ENCODE data around the gene PGM1. TPM values are rescaled to one million over a fixed set of nuclear protein-coding genes. Genes with fewer than 3 reads are reported as not detected.

PGM1 gene
- total and polyA plus RNA-seq, 2 of the 13 experiments (the other 11 are each of a cell fraction or from before 2014, with no cell fraction given): 51.6 to 105 TPM

DNA sequence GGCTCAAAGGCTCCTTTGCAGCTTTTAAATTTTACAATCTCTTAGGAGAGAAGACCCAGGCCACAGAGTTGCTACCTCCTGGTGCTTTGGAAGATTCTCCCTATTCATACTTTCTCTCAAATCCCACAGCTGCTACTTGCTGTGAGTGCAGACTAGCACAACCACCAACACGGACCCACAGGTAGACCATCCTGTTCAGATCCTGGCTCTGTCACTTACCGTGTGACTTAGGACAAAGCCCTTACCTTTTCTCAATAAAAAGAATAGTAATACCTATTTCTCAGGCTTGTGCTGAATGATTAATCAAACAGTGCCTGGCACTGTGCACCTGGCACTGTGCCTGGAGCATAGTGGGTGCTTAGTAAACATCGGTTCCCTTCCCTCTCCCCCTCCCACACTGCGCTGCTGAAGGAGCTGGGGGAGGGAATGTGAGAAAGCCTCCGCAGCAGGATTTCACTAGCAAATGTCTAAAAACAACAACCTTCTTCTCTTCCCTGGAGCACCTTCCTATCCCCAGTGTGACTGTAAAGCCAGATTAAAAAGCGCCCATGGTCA lies 81.7 kb downstream of the PGM1 start:
- BruUV-seq (replicated peaks): no TSS peak
- FAIRE-seq (no peak), DNase-seq (ENCODE audit: low spot score) (no peak), ATAC-seq (peak; percentile 65)
- Histone ChIP-seq H3K79me2 (ENCODE audit: insufficient read depth, low read length) (no peaks in the 10 kb centered on the region), H3K4me2 (ENCODE audit: low read depth, low read length) (peak overlapping the region; percentile 52), H3K27ac (ENCODE audit: extremely low read length, insufficient read depth, low read length) (peak overlapping the region; percentile 54), H4K20me1 (ENCODE audit: insufficient read depth, low read length) (no peaks in the 10 kb centered on the region), H3K9ac (ENCODE audit: insufficient read depth, low read depth, low read length) (no peak overlapping the region), H3K27me3 (ENCODE audit: control insufficient read depth in 1 of 2, insufficient read depth in 2 of 2, low read length in 2 of 2) (no peaks in the 10 kb centered on the region), H2AFZ (ENCODE audit: low read length) (peak overlapping the region; percentile 18), H3K36me3 (replicated peaks in 1 of 2; ENCODE audit: control insufficient read depth in 1 of 2, insufficient read depth in 2 of 2, low read length in 2 of 2) (no peaks in the 10 kb centered on the region), H3K9me3 (ENCODE audit: low read length) (no peaks in the 10 kb centered on the region; the same call in 1 of the 2 replicates), H3K4me3 (replicated peaks in 1 of 3; ENCODE audit: insufficient read depth in 1 of 3, low read depth in 2 of 3, low read length in 3 of 3) (0 out of 6 replicates have a peak overlapping the region, but pooled peaks of 1 of the 3 experiments have one; percentile 6), H3K4me1 (ENCODE audit: insufficient read depth, low read length) (peaks cover 38% of the 10 kb centered on the region)
- 70% methylated on average over 4 of the region's 6 CpGs for WGBS (ENCODE audit: low lambda C conversion rate)
- POLR2A ChIA-PET: interaction anchor here (0.9 to 1.9 kb wide), 6 partner anchors 9 to 462 kb away, joined by 3 to 25 read pairs (median 6); no protein-coding TSS in a partner anchor
- CTCF ChIA-PET (ENCODE audit: low intra/inter-chr PET ratio, low total read pairs): interaction anchor here (0.7 to 2.0 kb wide), 3 partner anchors 17 to 463 kb away, joined by 5 to 8 read pairs (median 6); no protein-coding TSS in a partner anchor
- in situ Hi-C loops (cut with HindIII; ENCODE audit: extremely low pct_ligation_motif_present, low pct_unique_long_range_greater_than_20kb): loop anchor here (10.0 to 25.0 kb wide), 2 partner anchors 237 to 460 kb away; no protein-coding TSS in a partner anchor
- intact Hi-C loops (cut with micrococcal nuclease; ENCODE audit: unreplicated experiment): loop anchor here (1.0 to 10.0 kb wide), 5 partner anchors 17 to 570 kb away; no protein-coding TSS in a partner anchor
- TF ChIP-seq, protein P1, sequence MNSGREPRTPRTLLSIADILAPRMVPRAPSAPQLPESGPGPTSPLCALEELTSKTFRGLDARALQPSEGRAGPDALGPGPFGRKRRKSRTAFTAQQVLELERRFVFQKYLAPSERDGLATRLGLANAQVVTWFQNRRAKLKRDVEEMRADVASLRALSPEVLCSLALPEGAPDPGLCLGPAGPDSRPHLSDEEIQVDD (CRISPR knock-in tag; IDR thresholded peaks at IDR 0.05; ENCODE audit: borderline replicate concordance): no peak
- TF ChIP-seq HOXA5 (CRISPR knock-in tag; IDR thresholded peaks at IDR 0.05) (0 out of 2 replicates have a peak, but pooled peaks have one; percentile 23), PHF20 (CRISPR knock-in tag; IDR thresholded peaks at IDR 0.05) (no peak), ATF1 (CRISPR knock-in tag; IDR thresholded peaks at IDR 0.05) (no peak), KLF11 (CRISPR knock-in tag; IDR thresholded peaks at IDR 0.05) (no peak), HIVEP1 (CRISPR knock-in tag; IDR thresholded peaks at IDR 0.05) (no peak), KMT2B (CRISPR knock-in tag; IDR thresholded peaks at IDR 0.05) (no peak), POGZ (CRISPR knock-in tag; IDR thresholded peaks at IDR 0.05) (no peak), ZNF652 (CRISPR knock-in tag; IDR thresholded peaks at IDR 0.05; ENCODE audit: borderline replicate concordance, low read depth) (no peak), FOXC1 (CRISPR knock-in tag; IDR thresholded peaks at IDR 0.05; ENCODE audit: borderline replicate concordance) (0 out of 2 replicates have a peak, but pooled peaks have one; percentile 4), DPF2 (CRISPR knock-in tag; IDR thresholded peaks at IDR 0.05; ENCODE audit: borderline replicate concordance, low read depth) (0 out of 2 replicates have a peak, but pooled peaks have one; percentile 3), ZMYM2 (CRISPR knock-in tag; IDR thresholded peaks at IDR 0.05) (no peak), ZBTB38 (CRISPR knock-in tag; IDR thresholded peaks at IDR 0.05) (no peak), MEF2D (CRISPR knock-in tag; IDR thresholded peaks at IDR 0.05) (0 out of 2 replicates have a peak, but pooled peaks have one; percentile 51), NCOA5 (CRISPR knock-in tag; IDR thresholded peaks at IDR 0.05) (no peak), PPARG (CRISPR knock-in tag; conservative IDR thresholded peaks at IDR 0.05) (no peak), ZNF605 (CRISPR knock-in tag; IDR thresholded peaks at IDR 0.05) (no peak), ZKSCAN1 (IDR thresholded peaks at IDR 0.05; ENCODE audit: low read length) (peak; percentile 32; the same call in 1 of the 2 replicates), ONECUT2 (CRISPR knock-in tag; IDR thresholded peaks at IDR 0.05) (no peak), POLR2G (IDR thresholded peaks at IDR 0.05; ENCODE audit: low read depth, low read length) (no peak), ZNF670 (CRISPR knock-in tag; IDR thresholded peaks at IDR 0.05; ENCODE audit: borderline replicate concordance) (no peak), ZNF775 (CRISPR knock-in tag; IDR thresholded peaks at IDR 0.05; ENCODE audit: borderline replicate concordance) (no peak), MZF1 (CRISPR knock-in tag; IDR thresholded peaks at IDR 0.05; ENCODE audit: borderline replicate concordance) (no peak), AGO1 (IDR thresholded peaks at IDR 0.05; ENCODE audit: low read depth, low read length, poor library complexity, severe bottlenecking) (no peak), ZNF777 (CRISPR knock-in tag; IDR thresholded peaks at IDR 0.05) (no peak)
- TF ChIP-seq, protein P2, sequence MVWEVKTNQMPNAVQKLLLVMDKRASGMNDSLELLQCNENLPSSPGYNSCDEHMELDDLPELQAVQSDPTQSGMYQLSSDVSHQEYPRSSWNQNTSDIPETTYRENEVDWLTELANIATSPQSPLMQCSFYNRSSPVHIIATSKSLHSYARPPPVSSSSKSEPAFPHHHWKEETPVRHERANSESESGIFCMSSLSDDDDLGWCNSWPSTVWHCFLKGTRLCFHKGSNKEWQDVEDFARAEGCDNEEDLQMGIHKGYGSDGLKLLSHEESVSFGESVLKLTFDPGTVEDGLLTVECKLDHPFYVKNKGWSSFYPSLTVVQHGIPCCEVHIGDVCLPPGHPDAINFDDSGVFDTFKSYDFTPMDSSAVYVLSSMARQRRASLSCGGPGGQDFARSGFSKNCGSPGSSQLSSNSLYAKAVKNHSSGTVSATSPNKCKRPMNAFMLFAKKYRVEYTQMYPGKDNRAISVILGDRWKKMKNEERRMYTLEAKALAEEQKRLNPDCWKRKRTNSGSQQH (CRISPR knock-in tag; IDR thresholded peaks at IDR 0.05; ENCODE audit: low read depth): 0 out of 2 replicates have a peak, but pooled peaks have one; percentile 21

All from HepG2 (cell line).